HCT116 (cell line): ENCODE measurements around the gene LEMD1. TPM values are rescaled to one million over a fixed set of nuclear protein-coding genes. Genes with fewer than 3 reads are reported as not detected.

Experiments used
- ATAC-seq: fragments of 200-7000 bp; cut with Tn5 transposase; 2 replicates; pipeline ENCODE4 v1.9.1; 2020; ENCODE audit warnings: mild to moderate bottlenecking, moderate library complexity
- BruUV-seq: library from RNA; stranded (reverse); fragments of 400-500 nt; replicated peaks from 2 replicates; lab custom pipeline; 2021; lab: Mats Ljungman, UMichigan
- CTCF ChIA-PET: fragments of 300-600 bp; sonication (Branson Sonifier 250); formaldehyde crosslinking; loops from one replicate; lab custom pipeline; 2021; ENCODE audit warnings: antibody characterized with exemption; lab: Charles Lee
- POLR2A ChIA-PET: fragments of 300-600, 350-600 bp; sonication (Branson Sonifier 250); formaldehyde crosslinking; loops from one replicate; lab custom pipeline; 2021; ENCODE audit warnings: antibody characterized with exemption; lab: Charles Lee
- RAD21 ChIA-PET, 2 experiments: fragments of 300-600 bp; sonication (Branson Sonifier 250); formaldehyde crosslinking; loops; one replicate each; lab custom pipeline; 2023; ENCODE audit warnings: low total read pairs in 2 of 2; ENCODE audit not compliant: uncharacterized antibody in 2 of 2, unreplicated experiment in 2 of 2, low non-redundant PET in 1 of 2; lab: Charles Lee
- DNase-seq: peaks from one replicate; pipeline ENCODE4 v3.0.0-alpha.2; 2010; ENCODE audit warnings: low read depth, low spot score
- H2AFZ ChIP-seq: fragments of 200-600 bp; shearing (Covaris generic), sonication (generic); 2 replicates; pipeline ENCODE4 v1.6.1; 2017; ENCODE audit warnings: low read depth, mixed run types, mixed read lengths, antibody characterized with exemption, low read length; ENCODE audit not compliant: poor library complexity, severe bottlenecking
- H3K27ac ChIP-seq: 2 replicates; pipeline ENCODE4 v1.5.1; 2012; ENCODE audit warnings: low read depth, low read length
- H3K27me3 ChIP-seq: fragments of 200-600 bp; sonication (generic); 2 replicates; pipeline ENCODE4 v1.6.1; 2016; ENCODE audit warnings: mixed run types, low read length, mixed read lengths; ENCODE audit not compliant: insufficient read depth
- H3K36me3 ChIP-seq, 2 experiments: fragments of 200-500 bp in 1 of 2; fragments of 200-600 bp in 1 of 2; sonication (Bioruptor generic) in 1 of 2; sonication (generic) in 1 of 2; 2 replicates each; pipeline versions ENCODE4 v1.5.1 to v1.6.1; 2014 to 2016; ENCODE audit warnings: low read length in 2 of 2, inconsistent platforms in 1 of 2, mixed read lengths in 1 of 2, mixed run types in 1 of 2; ENCODE audit not compliant: insufficient read depth in 2 of 2, control insufficient read depth in 1 of 2
- H3K4me1 ChIP-seq, 2 experiments: fragments of 200-600 bp in 1 of 2; sonication (generic) in 1 of 2; 2 replicates each; pipeline versions ENCODE4 v1.5.1 to v1.6.1; 2012 to 2017; ENCODE audit warnings: low read length in 2 of 2, inconsistent platforms in 1 of 2, mild to moderate bottlenecking in 1 of 2, mixed read lengths in 1 of 2, mixed run types in 1 of 2, moderate library complexity in 1 of 2; ENCODE audit not compliant: insufficient read depth in 2 of 2, control insufficient read depth in 1 of 2
- H3K4me2 ChIP-seq: fragments of 200-600 bp; sonication (generic); 2 replicates; pipeline ENCODE4 v1.6.1; 2017; ENCODE audit warnings: mixed run types, low read length, mixed read lengths
- H3K4me3 ChIP-seq, 2 experiments: fragments of 200-600 bp in 1 of 2; sonication (generic) in 1 of 2; replicated peaks in 1 of 2; 2 replicates each; pipeline ENCODE4 v1.5.1; 2011 to 2016; ENCODE audit warnings: low read length in 2 of 2, control low read depth in 1 of 2, low read depth in 1 of 2, mild to moderate bottlenecking in 1 of 2, mixed read lengths in 1 of 2, mixed run types in 1 of 2
- H3K79me2 ChIP-seq: fragments of 200-600 bp; sonication (generic); 2 replicates; pipeline ENCODE4 v1.6.1; 2017; ENCODE audit warnings: mild to moderate bottlenecking, mixed run types, low read length, moderate library complexity, mixed read lengths; ENCODE audit not compliant: insufficient read depth
- H3K9ac ChIP-seq: fragments of 200-600 bp; sonication (generic); 2 replicates; pipeline ENCODE4 v1.6.1; 2016; ENCODE audit warnings: low read length, mixed read lengths
- H3K9me2 ChIP-seq: fragments of 200-600 bp; sonication (generic), shearing (Covaris generic); 2 replicates; pipeline ENCODE4 v1.6.1; 2017; ENCODE audit warnings: mixed run types, mild to moderate bottlenecking, moderate library complexity; ENCODE audit not compliant: insufficient read depth
- H3K9me3 ChIP-seq, 2 experiments: fragments of 200-500 bp in 1 of 2; fragments of 200-600 bp in 1 of 2; sonication (Bioruptor generic) in 1 of 2; sonication (generic) in 1 of 2; 2 replicates each; pipeline ENCODE4 v1.6.1; 2014 to 2017; ENCODE audit warnings: low read length in 2 of 2, mixed read lengths in 2 of 2, inconsistent platforms in 1 of 2, low read depth in 1 of 2, mild to moderate bottlenecking in 1 of 2, mixed run types in 1 of 2, moderate library complexity in 1 of 2; ENCODE audit not compliant: control insufficient read depth in 1 of 2, insufficient read depth in 1 of 2
- H4K20me1 ChIP-seq: fragments of 200-600 bp; sonication (generic), shearing (Covaris generic); 2 replicates; pipeline ENCODE4 v1.6.1; 2017; ENCODE audit warnings: mixed run types, mild to moderate bottlenecking, moderate library complexity; ENCODE audit not compliant: insufficient read depth
- ATF3 ChIP-seq: IDR thresholded peaks from 2 replicates; pipeline ENCODE4 v1.6.1; 2012
- EZH2phosphoT487 ChIP-seq: fragments of 200-600 bp; IDR thresholded peaks from 2 replicates; pipeline ENCODE4 v1.6.1; 2018; ENCODE audit warnings: antibody characterized with exemption, borderline replicate concordance
- FOSL1 ChIP-seq: IDR thresholded peaks from 2 replicates; pipeline ENCODE4 v1.6.1; 2012; ENCODE audit warnings: low read depth
- MAX ChIP-seq: IDR thresholded peaks from 2 replicates; pipeline ENCODE4 v1.6.1; 2012
- POLR2A ChIP-seq: IDR thresholded peaks from 2 replicates; pipeline ENCODE4 v1.7.0; 2011; ENCODE audit warnings: borderline replicate concordance; ENCODE audit not compliant: insufficient read depth, insufficient read length; ENCODE audit errors: extremely low read depth
- SP1 ChIP-seq: IDR thresholded peaks from 2 replicates; pipeline ENCODE4 v1.6.1; 2012; ENCODE audit warnings: low read depth
- YY1 ChIP-seq: IDR thresholded peaks from 2 replicates; pipeline ENCODE4 v1.6.1; 2011; ENCODE audit warnings: low read length, low read depth, moderate library complexity, mild to moderate bottlenecking; ENCODE audit not compliant: insufficient replicate concordance; ENCODE audit errors: extremely low read depth
- ZBTB33 ChIP-seq: IDR thresholded peaks from 2 replicates; pipeline ENCODE4 v1.6.1; 2011; ENCODE audit warnings: mild to moderate bottlenecking, low read length, moderate library complexity; ENCODE audit not compliant: insufficient replicate concordance; ENCODE audit errors: extremely low read depth
- intact Hi-C: fragments of 100-400 bp; cut with micrococcal nuclease; formaldehyde crosslinking; loops from 2 replicates; pipeline ENCODE4 v1.10.0; 2022
- total RNA-seq: library from RNA; stranded (reverse); gene quantifications from one replicate; pipeline ENCODE4 v1.2.1, GENCODE V29; 2021; ENCODE audit not compliant: unreplicated experiment
- TF ChIP-seq, protein P1 (sequence below), 3 experiments: fragments of 200-600 bp in 1 of 3; sonication (generic) in 1 of 3; IDR thresholded peaks in 2 of 3; conservative IDR thresholded peaks in 1 of 3; 2 replicates each; pipeline ENCODE4 v1.5.1; 2012 to 2017; ENCODE audit warnings: low read depth in 2 of 3, low read length in 2 of 3, antibody characterized with exemption in 1 of 3, borderline replicate concordance in 1 of 3, control low read depth in 1 of 3, mild to moderate bottlenecking in 1 of 3, mixed read lengths in 1 of 3, mixed run types in 1 of 3, moderate library complexity in 1 of 3; ENCODE audit not compliant: insufficient read depth in 1 of 3

The LEMD1 gene
- total RNA-seq, 1 experiment from 2014 or later, result 11.9 TPM

- TF ChIP-seq ZBTB33 (no peak), YY1 (no peak), POLR2A (no peak), MAX (no peak), ATF3 (no peak)
- TF ChIP-seq, protein P1, sequence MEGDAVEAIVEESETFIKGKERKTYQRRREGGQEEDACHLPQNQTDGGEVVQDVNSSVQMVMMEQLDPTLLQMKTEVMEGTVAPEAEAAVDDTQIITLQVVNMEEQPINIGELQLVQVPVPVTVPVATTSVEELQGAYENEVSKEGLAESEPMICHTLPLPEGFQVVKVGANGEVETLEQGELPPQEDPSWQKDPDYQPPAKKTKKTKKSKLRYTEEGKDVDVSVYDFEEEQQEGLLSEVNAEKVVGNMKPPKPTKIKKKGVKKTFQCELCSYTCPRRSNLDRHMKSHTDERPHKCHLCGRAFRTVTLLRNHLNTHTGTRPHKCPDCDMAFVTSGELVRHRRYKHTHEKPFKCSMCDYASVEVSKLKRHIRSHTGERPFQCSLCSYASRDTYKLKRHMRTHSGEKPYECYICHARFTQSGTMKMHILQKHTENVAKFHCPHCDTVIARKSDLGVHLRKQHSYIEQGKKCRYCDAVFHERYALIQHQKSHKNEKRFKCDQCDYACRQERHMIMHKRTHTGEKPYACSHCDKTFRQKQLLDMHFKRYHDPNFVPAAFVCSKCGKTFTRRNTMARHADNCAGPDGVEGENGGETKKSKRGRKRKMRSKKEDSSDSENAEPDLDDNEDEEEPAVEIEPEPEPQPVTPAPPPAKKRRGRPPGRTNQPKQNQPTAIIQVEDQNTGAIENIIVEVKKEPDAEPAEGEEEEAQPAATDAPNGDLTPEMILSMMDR (IDR thresholded peaks at IDR 0.05 in 2 of 3, conservative IDR thresholded peaks at IDR 0.05 in 1 of 3; ENCODE audit: borderline replicate concordance in 1 of 3, insufficient read depth in 1 of 3, low read depth in 2 of 3, low read length in 2 of 3), result no peak
- TF ChIP-seq, all 23 proteins: peak for 0
Measured at GRCh38 chr1:205452364-205452763, 30.5 kb upstream of the LEMD1 start (continued).

- H3K9me2 ChIP-seq, result no peaks in the 10 kb centered on the region
- no peak overlapping the region for H3K9ac ChIP-seq
- ChIA-PET CTCF (no interaction called here), RAD21 (no interaction called here), POLR2A (no interaction called here)
- peaks cover 0 to 7% of the 10 kb centered on the region in 2 experiments; a peak in 1 of 4 replicates for H3K36me3 ChIP-seq
- no TSS peak for BruUV-seq
- H3K9me3 ChIP-seq, result no peaks in the 10 kb centered on the region
- peak overlapping the region; percentile 90; the same call in 1 of the 2 replicates for H3K4me2 ChIP-seq
- no peak for TF ChIP-seq EZH2phosphoT487
- TF ChIP-seq SP1, result no peak
- TF ChIP-seq MAX, result no peak
- TF ChIP-seq FOSL1, result no peak
- intact Hi-C loops, result no loop called here
- 0 out of 2 replicates have a peak, but pooled peaks cover 3% of the 10 kb centered on the region for H3K27me3 ChIP-seq
- no peak overlapping the region for H2AFZ ChIP-seq
- no peak overlapping the region for H3K4me3 ChIP-seq
- peaks cover 48 to 82% of the 10 kb centered on the region in 2 experiments for H3K4me1 ChIP-seq
- H4K20me1 ChIP-seq, result no peaks in the 10 kb centered on the region
- no peak for ATAC-seq
- peaks cover 23% of the 10 kb centered on the region for H3K79me2 ChIP-seq
- H3K27ac ChIP-seq, result no peak overlapping the region
- DNase-seq, result no peak
Measured at GRCh38 chr1:205451759-205452164, 29.9 kb upstream of the LEMD1 start.
